C4-2B (cell line): ENCODE results near the gene REM1.

Experiments
- H3K27ac ChIP-seq: fragments of 450-650 bp; 2 replicates; pipeline ENCODE4 v1.5.1; 2017
- CTCF ChIP-seq: fragments of 450-650 bp; conservative IDR thresholded peaks from 2 replicates; pipeline ENCODE4 v1.5.1; 2017; ENCODE audit warnings: mild to moderate bottlenecking
- ZFX ChIP-seq: fragments of 450-650 bp; IDR thresholded peaks from 2 replicates; pipeline ENCODE4 v1.6.1; 2017

Gene REM1

GRCh38 chr20:31475472-31476293, 595 bp downstream of the REM1 start:
- TF ChIP-seq CTCF = no peak
- no peak for TF ChIP-seq ZFX
- H3K27ac ChIP-seq = no peak overlapping the region

DNA sequence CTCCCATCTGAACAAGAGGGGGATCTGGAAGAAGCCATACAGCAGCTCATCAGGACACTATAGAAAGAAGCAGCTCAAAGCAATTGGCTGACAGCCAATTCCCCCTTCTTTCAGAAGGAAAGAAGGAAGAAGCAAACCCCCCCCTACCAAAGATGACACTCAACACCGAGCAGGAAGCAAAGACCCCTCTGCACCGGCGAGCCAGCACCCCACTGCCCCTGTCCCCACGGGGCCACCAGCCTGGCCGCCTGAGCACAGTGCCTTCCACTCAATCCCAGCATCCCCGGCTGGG, 1.2 kb downstream of the REM1 start:
- TF ChIP-seq ZFX (no peak), CTCF (no peak)
- no peak overlapping the region for H3K27ac ChIP-seq

- TF ChIP-seq CTCF = no peak
- no peak for TF ChIP-seq ZFX
- H3K27ac ChIP-seq = no peak overlapping the region
Observed at GRCh38 chr20:31476643-31477215, 1.6 kb downstream of the REM1 start.

DNA sequence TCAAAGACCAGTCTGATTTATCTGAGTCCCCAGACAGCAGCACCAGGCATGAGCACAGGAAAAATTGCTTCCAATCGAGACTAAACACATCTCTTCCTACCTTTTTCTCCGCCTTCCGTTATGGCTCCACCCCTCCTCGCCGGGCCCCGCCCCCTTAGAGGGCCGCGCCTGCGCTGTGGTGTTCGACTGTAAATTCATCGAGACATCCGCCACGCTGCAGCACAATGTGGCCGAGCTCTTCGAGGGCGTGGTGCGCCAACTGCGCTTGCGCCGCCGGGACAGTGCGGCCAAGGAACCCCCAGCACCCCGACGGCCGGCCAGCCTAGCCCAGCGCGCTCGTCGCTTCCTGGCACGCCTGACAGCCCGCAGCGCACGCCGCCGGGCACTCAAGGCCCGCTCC, 8.9 kb downstream of the REM1 start:
- H3K27ac ChIP-seq = no peak overlapping the region
- TF ChIP-seq ZFX = no peak

DNA sequence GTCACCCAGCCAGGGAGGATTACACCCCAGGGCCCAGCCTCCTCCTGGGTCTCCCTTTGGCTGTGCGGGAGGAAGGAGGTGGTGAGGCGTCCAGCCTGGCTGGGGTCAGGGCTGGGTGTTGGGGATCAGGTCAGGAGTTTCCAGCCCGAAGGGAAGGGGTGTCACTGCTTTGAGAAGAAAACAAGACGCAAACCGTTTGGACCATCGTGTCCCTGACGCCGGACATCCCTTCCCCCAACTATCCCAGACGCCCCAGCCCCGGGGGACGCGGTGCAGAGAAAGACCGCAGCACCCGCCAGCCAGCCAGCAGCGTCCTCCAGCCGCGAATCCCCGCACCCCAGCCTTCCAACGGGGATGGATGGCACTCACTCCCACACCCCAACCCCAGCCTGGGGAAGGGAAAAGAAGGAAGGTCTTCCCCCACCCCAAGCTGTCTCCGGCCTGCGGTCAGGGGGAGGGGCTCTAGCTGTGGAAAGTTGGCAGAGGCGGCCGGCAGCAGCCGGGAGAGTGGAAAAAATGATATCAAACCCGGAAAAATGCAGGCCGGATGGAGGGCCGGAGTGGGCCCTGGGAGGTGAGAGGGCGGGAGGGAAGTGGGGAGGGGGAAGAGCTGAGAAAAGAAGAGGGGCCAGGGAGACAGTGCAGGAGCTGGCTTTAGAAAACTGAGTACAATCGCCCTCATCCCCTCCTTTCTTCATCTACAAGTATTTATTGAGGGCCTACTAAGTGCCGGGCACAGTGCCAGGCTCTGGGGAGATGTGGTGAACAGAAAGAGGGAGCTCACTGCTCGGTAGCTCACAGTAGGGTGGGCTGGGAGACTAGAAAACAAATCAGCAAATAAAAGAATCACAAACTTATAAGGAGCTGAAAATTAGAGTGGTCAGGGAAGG, 10.6 kb downstream of the REM1 start:
- TF ChIP-seq CTCF = no peak
- no peak for TF ChIP-seq ZFX
- H3K27ac ChIP-seq = no peak overlapping the region

DNA sequence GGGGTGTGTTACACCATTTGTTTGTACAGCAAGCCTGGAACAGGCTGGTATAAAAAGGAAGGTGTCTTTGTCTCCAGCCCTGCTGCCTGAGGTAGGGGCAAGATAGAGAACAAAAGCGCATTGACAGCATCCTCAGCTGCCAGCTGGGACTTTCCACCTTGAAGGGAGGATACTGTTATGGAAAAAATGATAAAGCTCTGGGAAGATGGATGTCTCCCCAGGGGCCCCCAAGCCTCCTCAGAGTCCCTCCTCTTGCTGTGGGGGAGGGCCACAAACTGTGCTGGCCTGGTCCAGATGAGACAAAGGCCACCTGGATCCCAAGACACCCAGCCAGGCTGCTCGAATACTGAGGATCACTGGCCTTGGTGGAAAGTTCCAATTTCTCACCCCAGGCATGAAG, 13.0 kb downstream of the REM1 start:
- no peak overlapping the region for H3K27ac ChIP-seq
- TF ChIP-seq CTCF (no peak), ZFX (no peak)

DNA sequence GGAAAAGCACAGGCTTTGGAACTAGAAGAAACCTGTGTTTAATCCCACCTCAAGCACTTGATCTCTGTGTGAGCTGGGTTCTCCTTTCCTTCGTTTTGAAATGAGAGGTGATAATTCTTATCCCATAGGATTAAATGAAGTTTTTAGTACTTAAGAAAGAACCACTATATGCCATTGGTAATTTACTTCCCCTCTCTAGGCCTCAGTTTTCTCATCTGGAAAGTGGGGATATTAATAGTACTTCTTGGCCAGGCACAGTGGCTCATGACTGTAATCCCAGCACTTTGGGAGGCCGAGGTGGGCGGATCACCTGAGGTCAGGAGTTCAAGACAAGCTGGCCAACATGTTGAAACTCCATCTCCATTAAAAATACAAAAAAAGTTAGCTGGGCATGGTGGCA, 14.1 kb downstream of the REM1 start:
- H3K27ac ChIP-seq = no peak overlapping the region
- TF ChIP-seq ZFX (no peak), CTCF (no peak)
